SK-N-SH treated with all-trans-retinoic acid at 6 μM for 48 hours (cell line): Measurements from ENCODE around the gene TH.

Experiments used
- CREB5 ChIP-seq: fragments of 250-450 bp; sonication (Bioruptor Pico); IDR thresholded peaks from 2 replicates; pipeline ENCODE4 v1.5.1; 2020; ENCODE audit warnings: low read depth, mild to moderate bottlenecking, moderate library complexity
- PATZ1 ChIP-seq: fragments of 250-450 bp; sonication (Bioruptor Pico); IDR thresholded peaks from 2 replicates; pipeline ENCODE4 v1.8.0; 2020; ENCODE audit warnings: mild to moderate bottlenecking, moderate library complexity, borderline replicate concordance
- POU6F1 ChIP-seq: fragments of 250-450 bp; sonication (Bioruptor Pico); IDR thresholded peaks from 2 replicates; pipeline ENCODE4 v1.8.0; 2021; ENCODE audit warnings: low read depth, mild to moderate bottlenecking, moderate library complexity, borderline replicate concordance
- RARB ChIP-seq: fragments of 250-450 bp; sonication (Bioruptor Pico); IDR thresholded peaks from 2 replicates; pipeline ENCODE4 v1.8.0; 2021; ENCODE audit warnings: mild to moderate bottlenecking, moderate library complexity
- ZNF70 ChIP-seq: fragments of 450-650 bp; formaldehyde crosslinking; IDR thresholded peaks from 2 replicates; pipeline ENCODE4 v1.5.0; 2020; ENCODE audit warnings: mild to moderate bottlenecking, moderate library complexity

GRCh38 chr11:2207773-2208621, 36.4 kb upstream of the TH start:
- TF ChIP-seq POU6F1 (CRISPR knock-in tag) = no peak
- no peak for TF ChIP-seq ZNF70 (CRISPR knock-in tag)
- TF ChIP-seq CREB5 (CRISPR knock-in tag) = no peak
- no peak for TF ChIP-seq PATZ1
- no peak for TF ChIP-seq RARB (CRISPR knock-in tag)
